Brain microvascular endothelial cell (primary cell): ENCODE measurements around the gene TRIM54.
A peak's percentile ranks its signal among the peaks of the same experiment; 100 is the strongest.
"Not testable (repeated sequence)": the region's sequence is repeated elsewhere in the genome, so short reads cannot be mapped to it uniquely, and the experiment has no call there.

Experiments used
- DNase-seq: peaks from one replicate; pipeline ENCODE4 v3.0.0-alpha.2; 2020
- H3K27ac ChIP-seq: fragments of 250-450 bp; sonication (Bioruptor Pico); 2 replicates; pipeline ENCODE4 v1.5.1; 2020; ENCODE audit warnings: mild to moderate bottlenecking, moderate library complexity
- H3K27me3 ChIP-seq: fragments of 250-450 bp; sonication (Bioruptor Pico); replicated peaks from 2 replicates; pipeline ENCODE4 v1.5.1; 2020; ENCODE audit warnings: mild to moderate bottlenecking
- H3K36me3 ChIP-seq: fragments of 250-450 bp; sonication (Bioruptor Pico); replicated peaks from 2 replicates; pipeline ENCODE4 v1.5.1; 2020; ENCODE audit warnings: mild to moderate bottlenecking
- H3K4me3 ChIP-seq: 2 replicates; pipeline ENCODE4 v1.5.1; 2011; ENCODE audit warnings: low read depth, mild to moderate bottlenecking, control low read depth, low read length, moderate library complexity
- in situ Hi-C: cut with HindIII; loops from 2 replicates; pipeline ENCODE4 v1.10.0; 2017; ENCODE audit warnings: low sequenced_read_pairs, low pct_ligation_motif_present
- TF ChIP-seq, protein P1 (sequence below): IDR thresholded peaks from 2 replicates; pipeline ENCODE4 v1.5.1; 2011; ENCODE audit warnings: low read depth, mild to moderate bottlenecking, moderate library complexity, low read length, control low read depth, inconsistent platforms; ENCODE audit errors: missing control alignments

TRIM54 gene

DNA sequence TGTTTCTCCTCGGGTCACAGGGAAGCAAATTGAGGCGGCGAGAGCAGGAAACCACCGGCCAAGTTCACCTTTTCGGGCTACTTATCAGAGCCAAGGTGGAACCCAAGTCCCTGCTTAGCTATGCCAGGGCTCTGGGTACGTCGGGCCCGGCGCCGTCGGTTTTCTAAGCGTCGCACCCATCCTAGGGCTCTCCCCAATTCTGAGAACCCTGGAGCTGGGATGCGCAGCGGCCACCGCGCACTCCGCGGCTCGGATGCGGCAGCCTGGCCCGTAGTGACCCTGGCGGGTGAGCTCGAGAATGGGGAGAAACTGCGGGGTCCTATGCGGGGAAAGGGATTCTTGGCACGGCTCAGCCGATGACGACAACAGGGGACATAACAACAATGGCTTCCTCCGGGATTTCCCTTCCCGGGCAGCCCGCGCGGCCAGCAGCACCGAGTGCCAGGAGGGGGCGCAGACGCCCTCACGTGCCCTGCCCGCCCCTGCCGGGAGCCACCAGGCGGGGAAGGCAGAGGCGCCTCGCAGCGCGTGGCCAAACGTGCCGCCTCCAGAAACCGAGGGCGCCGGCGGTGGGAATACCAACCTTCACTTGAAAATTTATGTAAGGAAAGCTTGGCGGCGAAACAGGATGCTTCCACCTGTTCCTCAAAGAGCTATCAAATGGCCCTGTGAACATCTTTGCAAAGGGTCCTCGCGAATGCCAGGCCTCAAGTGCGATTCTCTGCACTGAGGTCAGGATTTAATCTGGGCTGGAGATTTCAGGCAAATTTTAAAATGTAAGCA, 17.3 kb upstream of the TRIM54 start:
- in situ Hi-C loops: no loop called here
- H3K4me3 ChIP-seq: peak overlapping the region; percentile 22
- no peaks in the 10 kb centered on the region for H3K36me3 ChIP-seq
- peaks cover 72% of the 10 kb centered on the region for H3K27me3 ChIP-seq
- TF ChIP-seq, protein P1, sequence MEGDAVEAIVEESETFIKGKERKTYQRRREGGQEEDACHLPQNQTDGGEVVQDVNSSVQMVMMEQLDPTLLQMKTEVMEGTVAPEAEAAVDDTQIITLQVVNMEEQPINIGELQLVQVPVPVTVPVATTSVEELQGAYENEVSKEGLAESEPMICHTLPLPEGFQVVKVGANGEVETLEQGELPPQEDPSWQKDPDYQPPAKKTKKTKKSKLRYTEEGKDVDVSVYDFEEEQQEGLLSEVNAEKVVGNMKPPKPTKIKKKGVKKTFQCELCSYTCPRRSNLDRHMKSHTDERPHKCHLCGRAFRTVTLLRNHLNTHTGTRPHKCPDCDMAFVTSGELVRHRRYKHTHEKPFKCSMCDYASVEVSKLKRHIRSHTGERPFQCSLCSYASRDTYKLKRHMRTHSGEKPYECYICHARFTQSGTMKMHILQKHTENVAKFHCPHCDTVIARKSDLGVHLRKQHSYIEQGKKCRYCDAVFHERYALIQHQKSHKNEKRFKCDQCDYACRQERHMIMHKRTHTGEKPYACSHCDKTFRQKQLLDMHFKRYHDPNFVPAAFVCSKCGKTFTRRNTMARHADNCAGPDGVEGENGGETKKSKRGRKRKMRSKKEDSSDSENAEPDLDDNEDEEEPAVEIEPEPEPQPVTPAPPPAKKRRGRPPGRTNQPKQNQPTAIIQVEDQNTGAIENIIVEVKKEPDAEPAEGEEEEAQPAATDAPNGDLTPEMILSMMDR: peak; percentile 53
- DNase-seq: peak; percentile 8
- H3K27ac ChIP-seq: no peak overlapping the region

DNA sequence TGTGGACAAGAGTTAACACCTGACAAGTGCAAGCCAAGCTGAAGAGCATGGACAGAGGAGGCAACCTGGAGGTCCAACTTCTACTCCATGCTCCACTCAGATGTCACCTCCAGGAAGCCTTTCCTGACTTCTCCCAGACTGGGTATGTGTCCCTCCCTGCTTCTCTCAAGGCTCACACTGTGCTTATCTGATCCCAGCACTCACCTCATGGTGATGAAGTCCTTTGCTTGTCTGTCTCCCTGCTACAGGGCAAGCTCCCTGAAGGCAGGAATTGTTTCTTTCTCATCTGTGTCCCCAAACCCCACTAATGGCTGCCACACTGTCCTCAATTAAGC, 16.7 kb upstream of the TRIM54 start:
- H3K27ac ChIP-seq: no peak overlapping the region
- H3K36me3 ChIP-seq: no peaks in the 10 kb centered on the region
- H3K4me3 ChIP-seq: no peak overlapping the region
- in situ Hi-C loops: no loop called here
- TF ChIP-seq, protein P1: no peak
- no peak for DNase-seq
- peaks cover 68% of the 10 kb centered on the region for H3K27me3 ChIP-seq

DNA sequence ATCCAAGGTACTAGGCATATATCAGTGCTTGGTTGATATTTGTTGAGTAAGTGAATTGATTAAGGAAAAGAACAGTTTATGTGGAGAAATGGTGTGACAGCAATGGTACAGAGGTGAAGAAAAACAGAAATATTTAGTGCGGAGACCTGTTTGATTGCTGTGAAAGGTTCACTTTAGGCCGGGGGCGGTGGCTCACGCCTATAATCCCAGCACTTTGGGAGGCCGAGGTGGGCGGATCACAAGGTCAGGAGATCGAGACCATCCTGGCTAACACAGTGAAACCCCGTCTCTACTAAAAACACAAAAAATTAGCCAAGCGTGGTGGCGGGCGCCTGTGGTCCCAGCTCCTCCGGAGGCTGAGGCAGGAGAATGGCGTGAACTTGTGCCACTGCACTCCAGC, 13.9 kb upstream of the TRIM54 start:
- DNase-seq, H3K27ac ChIP-seq, H3K4me3 ChIP-seq, in situ Hi-C loops, H3K36me3 ChIP-seq: not testable (repeated sequence)
- peaks cover 40% of the 10 kb centered on the region for H3K27me3 ChIP-seq

DNA sequence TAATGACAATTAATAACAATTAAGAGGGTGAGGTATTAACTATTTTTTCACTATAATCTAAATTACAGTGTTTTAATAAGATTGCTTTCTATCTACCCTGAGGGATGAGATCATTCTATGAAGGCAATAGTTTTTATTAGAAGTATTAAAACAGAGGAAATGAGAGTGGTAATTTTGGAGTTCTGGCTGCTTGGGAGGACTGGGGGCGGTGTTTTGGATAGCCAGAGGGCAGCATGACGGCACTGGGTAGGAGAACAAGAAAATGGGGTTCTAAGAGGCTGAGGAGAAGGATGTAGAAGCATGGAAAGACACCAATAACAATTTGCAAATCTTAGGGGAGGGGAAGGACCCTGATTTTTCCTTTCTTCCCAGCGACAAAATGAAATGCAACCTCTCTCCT, 12.1 kb upstream of the TRIM54 start:
- peaks cover 23% of the 10 kb centered on the region for H3K27me3 ChIP-seq
- TF ChIP-seq, protein P1: no peak
- in situ Hi-C loops: no loop called here
- no peaks in the 10 kb centered on the region for H3K36me3 ChIP-seq
- no peak overlapping the region for H3K4me3 ChIP-seq
- no peak overlapping the region for H3K27ac ChIP-seq
- DNase-seq: no peak

DNA sequence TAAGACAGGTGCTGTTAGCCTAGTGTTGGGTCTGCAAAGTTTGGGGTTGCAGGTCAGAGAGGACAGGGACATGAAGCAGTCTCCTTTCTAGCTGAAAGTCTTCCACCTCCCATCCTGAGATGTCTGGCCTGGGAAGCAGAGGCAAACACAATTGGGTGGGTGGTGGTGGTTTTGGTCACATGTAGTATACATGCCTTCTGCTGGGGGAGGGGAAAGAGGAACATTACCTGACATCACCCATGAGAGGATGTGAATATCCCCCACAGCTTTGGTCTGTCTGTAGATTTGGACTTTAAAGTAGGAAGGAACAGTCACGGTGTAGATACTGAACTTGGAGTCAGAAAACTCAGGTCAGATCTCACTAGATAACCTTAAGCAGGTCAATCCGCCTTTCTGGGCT, 11.6 kb upstream of the TRIM54 start:
- no peak overlapping the region for H3K27ac ChIP-seq
- H3K36me3 ChIP-seq: no peaks in the 10 kb centered on the region
- H3K27me3 ChIP-seq: peaks cover 18% of the 10 kb centered on the region
- DNase-seq: no peak
- TF ChIP-seq, protein P1: no peak
- no peak overlapping the region for H3K4me3 ChIP-seq
- in situ Hi-C loops: no loop called here

DNA sequence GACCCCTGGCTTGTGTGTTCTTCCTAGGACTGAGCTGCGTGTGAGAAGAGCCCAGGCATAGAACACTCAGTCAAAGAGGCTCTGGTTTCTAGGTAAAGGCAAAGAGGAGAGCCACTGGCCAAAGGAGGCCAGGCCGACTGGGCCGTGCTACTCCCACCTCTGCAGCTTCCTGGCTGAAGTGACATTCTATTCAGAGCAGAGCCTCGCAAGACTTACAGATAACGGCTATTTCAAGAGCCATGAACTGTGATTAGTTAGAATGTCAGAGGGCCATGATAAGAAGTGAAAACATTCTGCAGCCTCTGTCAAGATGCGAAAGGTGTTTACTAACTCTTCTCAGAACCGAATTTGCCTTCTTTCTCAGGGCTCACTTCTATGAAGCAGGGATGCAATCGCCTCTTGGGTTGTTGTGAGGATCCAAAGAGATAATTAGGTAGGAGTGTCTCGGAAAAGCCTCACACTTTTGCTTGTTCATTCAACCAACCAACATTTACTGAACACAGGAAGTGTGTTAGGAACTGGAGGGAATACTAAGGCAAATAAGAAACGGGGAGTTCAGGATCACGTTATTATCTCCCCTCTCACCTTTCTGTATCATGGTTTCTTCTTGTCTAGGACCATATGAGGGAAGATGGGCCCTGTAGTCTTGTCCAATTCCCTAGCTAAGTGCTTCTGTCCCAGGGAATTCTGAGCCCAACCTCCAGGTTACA, 10.4 kb upstream of the TRIM54 start:
- Histone ChIP-seq H3K27me3 (peaks cover 17% of the 10 kb centered on the region), H3K27ac (no peak overlapping the region), H3K4me3 (no peak overlapping the region), H3K36me3 (no peaks in the 10 kb centered on the region)
- DNase-seq: no peak
- in situ Hi-C loops: no loop called here
- TF ChIP-seq, protein P1: no peak

DNA sequence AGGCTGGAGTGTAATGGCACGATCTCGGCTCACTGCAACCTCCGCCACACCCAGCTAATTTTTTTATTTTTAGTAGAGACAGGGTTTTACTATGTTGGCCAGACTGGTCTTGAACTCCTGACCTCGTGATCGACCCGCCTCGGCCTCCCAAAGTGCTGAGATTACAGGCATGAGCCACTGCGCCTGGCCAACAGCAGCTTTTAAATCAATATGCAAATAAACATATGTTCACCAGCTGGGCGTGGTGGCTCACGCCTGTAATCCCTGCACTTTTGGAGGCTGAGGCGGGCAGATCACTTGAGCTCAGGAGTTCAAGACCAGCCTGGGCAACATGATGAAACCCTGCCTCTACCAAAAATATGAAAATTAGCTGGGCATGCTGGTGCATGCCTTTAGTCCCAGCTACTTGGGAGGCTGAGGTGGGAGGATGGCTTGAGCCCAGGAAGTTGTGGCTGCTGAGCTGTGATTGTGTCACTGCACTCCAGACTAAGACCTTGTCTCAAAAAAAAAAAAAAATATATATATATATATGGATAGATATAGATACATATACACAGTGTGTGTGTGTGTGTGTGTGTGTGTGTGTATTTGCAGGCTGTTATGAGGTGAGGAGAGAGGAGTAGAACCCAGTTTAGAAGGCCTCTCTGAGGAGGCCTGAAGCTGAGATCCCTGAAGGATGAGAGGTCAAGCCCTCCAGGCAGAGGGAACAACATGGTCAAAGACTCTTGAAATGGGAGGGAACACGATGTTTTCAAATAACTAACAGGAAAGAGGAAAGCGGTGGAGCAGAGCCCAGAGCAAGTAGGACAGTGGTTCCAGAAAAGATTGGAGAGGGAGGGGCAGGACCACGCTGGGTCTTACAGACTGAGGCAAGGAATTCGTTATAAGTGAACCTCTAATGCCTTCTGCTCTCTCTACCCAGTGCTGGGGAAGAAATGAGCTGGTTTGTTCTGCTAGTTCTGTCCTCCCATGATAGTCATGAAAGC, 9.4 kb upstream of the TRIM54 start:
- H3K4me3 ChIP-seq, H3K27ac ChIP-seq, DNase-seq, in situ Hi-C loops, H3K36me3 ChIP-seq: not testable (repeated sequence)
- H3K27me3 ChIP-seq: peaks cover 14% of the 10 kb centered on the region
